Activated CD8-positive, alpha-beta memory T cell treated with anti-CD3 and anti-CD28 coated beads, Interleukin-2, amount 50 U/mL, for 1 hour (primary cell): ENCODE measurements around the gene TFEB.

ENCODE experiments used
- DNase-seq: peaks from one replicate; pipeline ENCODE4 v3.0.0-alpha.2; 2020; ENCODE audit errors: extremely low read depth

Gene TFEB

GRCh38 chr6:41723530-41724227 lies 11.7 kb downstream of the TFEB start:
- DNase-seq: no peak

DNA sequence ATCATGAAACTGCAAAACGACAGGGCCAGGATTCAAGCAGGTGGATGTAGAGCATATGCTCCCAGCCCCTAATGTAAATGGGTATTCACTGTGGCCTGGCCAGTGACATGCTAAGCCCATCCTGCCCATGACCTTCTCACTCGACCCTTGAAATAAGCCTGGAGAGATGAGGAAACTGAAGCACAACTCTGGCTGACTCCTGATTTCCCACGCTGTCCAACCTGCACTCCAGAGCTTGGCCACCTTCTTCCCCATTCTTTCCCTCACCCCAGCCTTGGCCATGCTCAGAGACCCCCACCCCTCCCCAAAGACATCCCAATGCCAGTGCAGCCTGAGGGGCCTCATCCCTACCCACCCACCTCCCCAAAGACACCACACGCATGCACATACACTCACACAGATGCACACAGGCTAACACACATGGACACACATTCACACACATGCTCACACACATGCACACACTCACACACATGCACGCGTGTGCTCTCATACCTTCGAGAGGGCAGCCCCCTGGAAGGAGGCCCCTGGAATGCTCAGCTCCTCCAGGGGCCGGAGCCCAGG lies 12.4 kb downstream of the TFEB start:
- DNase-seq: no peak

DNA sequence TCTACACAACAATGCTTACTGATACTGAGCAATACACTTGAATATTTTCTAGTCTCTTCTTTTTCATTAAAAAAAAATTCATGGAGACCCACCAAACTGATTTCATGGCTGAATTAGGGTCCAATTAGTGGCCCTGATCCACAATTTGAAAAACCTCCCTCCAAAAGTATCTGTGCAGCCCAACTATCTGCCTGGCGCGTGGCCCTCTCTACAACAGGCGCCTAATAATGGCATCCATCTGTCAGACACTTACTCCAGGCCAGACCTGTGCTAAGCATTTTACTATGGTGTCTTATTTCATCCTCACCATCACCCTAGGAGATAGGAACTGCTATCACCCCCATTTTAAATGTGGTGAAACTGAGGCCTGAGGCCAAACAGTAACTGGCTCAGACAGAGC lies 14.0 kb downstream of the TFEB start:
- no peak for DNase-seq

DNA sequence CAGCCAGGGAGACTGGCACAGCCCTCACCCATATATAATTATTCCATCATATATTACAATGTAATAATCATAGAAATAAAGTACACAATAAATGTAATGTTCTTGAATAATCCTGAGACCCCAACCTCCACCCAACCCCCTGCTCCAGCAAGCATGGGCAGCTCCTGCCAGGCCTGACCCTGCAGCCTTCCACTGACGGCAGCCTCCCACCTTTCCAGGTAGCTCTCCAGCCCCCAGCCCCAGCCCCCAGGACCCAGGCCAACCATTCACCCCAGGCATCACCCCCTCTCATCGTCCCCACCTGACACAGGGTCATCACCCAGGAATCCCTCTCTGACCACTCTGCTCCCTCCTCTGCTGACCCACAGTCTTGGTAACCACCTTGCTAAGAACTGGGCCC lies 14.6 kb downstream of the TFEB start:
- no peak for DNase-seq

GRCh38 chr6:41720262-41720620 lies 15.2 kb downstream of the TFEB start:
- DNase-seq: no peak

GRCh38 chr6:41719436-41720261 lies 15.8 kb downstream of the TFEB start:
- DNase-seq: no peak

DNA sequence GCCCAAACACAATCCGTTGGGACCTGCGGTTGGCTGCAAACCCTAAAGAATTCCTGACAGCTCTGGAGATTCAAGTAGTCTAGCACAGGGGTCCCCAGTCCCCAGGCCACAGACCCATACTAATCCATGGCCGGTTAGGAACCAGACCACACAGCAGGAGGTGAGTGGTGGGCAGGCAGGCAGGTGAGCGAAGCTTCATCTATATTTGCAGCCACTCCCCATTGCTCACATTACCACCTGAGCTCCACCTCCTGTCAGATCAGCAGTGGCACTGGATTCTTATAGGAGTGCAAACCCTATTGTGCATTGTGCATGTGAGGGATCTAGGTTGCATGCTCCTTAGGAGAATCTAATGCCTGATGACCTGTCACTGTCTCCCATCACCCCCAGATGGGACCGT lies 16.6 kb downstream of the TFEB start:
- no peak for DNase-seq

GRCh38 chr6:41717392-41717736 lies 18.0 kb downstream of the TFEB start:
- no peak for DNase-seq

GRCh38 chr6:41716516-41717391 lies 18.7 kb downstream of the TFEB start:
- no peak for DNase-seq

DNA sequence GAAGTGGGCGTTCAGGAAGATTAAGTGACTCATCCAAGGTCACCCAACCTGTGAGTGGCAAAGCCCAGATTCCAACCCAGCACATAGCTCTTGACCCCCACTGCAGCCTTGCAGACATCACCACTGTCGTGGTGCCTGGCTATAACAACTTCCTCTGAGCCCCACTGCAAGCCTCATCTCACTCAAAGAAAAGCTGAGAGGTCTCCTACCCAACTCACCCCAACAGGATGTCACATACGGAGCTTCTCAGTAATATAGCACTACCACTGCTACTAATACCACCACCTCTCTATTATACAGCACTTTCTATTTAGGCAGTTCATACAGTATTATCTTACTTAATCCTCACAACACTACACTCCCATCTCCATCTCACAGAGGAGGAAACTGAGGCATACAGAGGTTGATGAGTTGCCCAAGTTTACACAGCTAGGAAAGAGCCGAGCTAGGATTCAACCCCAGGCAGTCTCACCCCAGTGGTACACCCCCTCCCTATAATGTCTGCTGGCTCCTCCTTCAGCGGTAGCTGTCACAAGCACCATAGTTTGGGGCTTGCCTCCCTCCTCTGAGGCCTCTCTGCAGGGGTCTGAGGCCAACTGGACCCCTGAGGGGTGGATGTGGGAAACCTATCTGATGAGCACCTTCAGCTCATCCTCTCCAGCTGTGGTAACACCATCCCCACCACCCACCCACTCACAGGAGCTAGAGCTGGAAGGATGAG lies 19.5 kb downstream of the TFEB start:
- no peak for DNase-seq

DNA sequence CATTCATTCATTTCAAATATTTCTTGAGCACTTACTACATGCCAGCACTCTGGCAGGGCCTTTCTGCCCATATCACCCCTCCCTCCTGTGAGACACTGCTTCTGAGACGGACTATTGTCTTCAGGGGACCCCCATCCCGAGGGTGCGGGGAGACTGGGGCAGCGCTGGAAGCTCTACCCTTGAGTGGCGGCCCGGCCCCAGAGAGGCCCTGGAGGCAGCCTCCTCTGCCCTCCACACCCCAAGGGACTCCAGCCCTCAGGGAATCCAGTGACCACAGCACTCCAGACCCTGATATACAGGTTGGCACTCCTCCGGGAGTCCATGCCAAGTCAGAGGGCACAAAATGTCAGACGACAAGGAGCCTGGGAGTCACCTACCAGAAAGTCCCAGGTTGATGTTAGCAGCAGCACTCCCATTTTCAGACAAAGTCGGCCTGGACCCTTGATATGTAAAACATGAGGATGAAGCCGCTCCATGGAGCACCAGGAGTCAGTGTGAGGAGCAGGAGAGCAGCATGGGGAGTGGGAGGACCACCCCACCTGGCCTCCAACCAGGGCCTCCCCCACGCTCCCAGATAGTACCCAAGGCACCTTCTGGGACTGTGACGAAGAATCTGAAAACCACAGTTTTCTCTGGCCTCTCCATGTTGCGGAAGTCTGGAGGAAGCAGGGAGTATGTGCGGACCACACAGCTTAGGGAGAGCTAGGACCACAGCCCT lies 20.7 kb downstream of the TFEB start:
- DNase-seq: no peak

- no peak for DNase-seq
Measured at GRCh38 chr6:41713650-41714291, 21.6 kb downstream of the TFEB start.

DNA sequence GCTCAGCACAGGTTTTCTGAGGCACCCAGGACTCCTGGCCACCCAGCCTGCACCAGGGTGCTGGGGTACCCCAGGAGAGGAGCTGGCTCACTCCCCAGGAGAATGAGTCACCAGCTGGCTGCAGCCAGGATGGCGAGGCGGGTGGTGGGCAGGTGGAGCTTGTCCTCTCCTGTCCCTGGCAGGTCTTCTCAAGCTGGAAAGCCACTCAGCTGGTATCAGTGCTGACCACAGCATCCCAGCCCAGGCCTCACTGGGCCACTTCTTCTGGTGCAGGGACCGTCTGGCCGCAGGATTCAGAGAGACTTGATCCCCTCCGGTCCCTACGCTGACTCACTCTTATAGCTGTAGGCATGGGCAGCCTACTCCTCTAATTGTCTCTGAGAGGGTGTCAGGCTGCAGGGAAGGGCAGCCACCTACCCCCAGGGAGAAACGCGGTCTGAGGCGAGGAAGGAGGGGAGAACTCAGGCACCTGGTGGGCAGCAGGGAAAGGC lies 22.2 kb downstream of the TFEB start:
- DNase-seq: no peak

- no peak for DNase-seq
Measured at GRCh38 chr6:41712651-41713103, 22.7 kb downstream of the TFEB start.

DNA sequence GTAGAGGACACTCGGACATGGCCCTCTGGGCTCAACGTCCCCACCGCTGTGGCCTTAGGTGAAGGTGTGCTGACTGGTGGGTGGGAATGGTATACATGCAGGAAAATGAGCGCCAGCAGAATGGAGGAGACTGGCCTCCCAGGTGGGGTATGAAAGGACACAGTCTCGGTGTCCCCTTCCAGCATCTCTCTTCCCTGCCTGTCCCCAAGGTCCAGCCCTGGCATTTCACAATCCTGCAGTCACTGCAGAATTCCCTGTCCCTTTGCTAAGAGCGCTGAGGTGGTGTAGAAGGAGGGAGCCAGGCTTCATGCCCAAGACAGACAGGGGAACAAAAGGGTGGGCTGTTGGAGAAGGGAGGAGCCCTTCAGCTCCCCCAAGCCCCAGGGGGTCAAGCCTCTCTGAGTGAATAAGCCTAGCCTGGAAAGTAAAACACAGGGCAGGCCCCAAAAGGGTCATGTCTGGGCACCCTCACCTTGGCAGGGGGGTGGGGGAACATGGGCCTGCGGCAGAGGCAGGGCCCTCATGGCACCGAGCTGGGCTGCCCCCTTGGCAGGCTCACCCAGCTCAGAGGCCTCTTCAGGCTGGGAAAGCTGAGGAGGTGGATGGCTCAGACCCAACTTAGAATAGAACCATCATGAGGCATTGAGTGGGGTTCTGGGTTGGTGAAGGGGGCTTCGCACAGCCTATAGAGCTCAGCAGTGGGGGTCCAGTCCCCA lies 23.9 kb downstream of the TFEB start:
- no peak for DNase-seq

GRCh38 chr6:41709375-41709774 lies 26.0 kb downstream of the TFEB start:
- DNase-seq: no peak

- no peak for DNase-seq
Measured at GRCh38 chr6:41708856-41709255, 26.6 kb downstream of the TFEB start.

GRCh38 chr6:41707565-41708200 lies 27.7 kb downstream of the TFEB start:
- no peak for DNase-seq
